ENCODE measurements around the gene PDCL2.
"Not testable (repeated sequence)": the region's sequence is repeated elsewhere in the genome, so short reads cannot be mapped to it uniquely, and the experiment has no call there.

PDCL2 gene

GRCh38 chr4:55582773-55583172 is 9.3 kb downstream of the PDCL2 start:
- DNase-seq, result not testable (repeated sequence)

DNA sequence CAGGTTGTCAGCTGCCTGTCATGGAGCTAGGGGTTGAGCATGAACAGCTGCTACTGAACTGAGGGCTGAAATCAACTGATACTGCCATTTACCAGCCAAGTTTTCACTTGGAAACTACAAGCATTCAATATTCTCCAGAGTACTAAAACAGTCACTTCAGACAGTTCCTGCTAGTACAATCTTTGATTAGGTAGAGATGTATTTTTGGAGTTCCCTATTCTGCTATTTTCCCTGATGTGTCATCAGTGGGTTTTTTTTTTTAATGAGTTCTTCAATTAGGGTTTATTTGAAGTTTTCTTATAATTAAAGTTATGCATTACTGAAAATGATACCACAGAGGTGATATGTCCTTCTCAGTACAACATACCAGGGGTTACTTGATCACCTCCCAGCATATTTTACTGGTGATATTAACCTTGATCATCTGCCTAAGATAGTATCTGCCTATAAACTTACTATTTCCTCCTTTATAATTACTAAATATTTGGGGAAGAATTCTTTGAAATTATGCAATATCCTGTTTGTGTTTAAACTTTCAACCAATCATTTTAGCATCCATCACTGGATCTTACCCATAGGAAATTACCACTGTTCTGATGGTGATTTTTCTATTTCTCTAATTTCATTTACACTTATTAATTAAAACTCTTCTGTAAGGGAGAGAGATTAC is 13.6 kb downstream of the PDCL2 start:
- no peak for DNase-seq

GRCh38 chr4:55575513-55575912 is 16.5 kb downstream of the PDCL2 start:
- no peak for DNase-seq

GRCh38 chr4:55574252-55574651 is 17.8 kb downstream of the PDCL2 start:
- DNase-seq, result no peak

- no peak for DNase-seq
Measured at GRCh38 chr4:55571806-55572205, 20.2 kb downstream of the PDCL2 start.

GRCh38 chr4:55568905-55569504 is 23.0 kb downstream of the PDCL2 start:
- DNase-seq, result no peak

DNA sequence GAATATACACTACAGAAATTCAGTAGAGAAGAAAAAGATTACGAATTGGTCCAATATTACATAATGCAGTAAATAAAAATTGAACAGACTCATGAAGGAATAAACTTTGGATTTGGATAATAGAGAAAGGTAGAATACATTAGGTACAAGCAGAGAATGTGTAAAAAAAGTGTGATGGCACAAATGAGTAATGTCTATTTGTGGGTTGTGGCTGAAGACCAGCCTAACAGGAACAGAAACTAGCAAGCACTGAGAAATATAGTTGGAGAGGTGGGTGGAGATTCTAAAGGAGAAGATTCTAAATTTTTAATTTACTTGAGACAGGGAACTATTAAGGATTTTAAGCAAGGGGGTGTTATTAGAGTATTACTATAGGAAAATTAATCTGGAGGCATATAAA is 30.2 kb downstream of the PDCL2 start:
- DNase-seq, result no peak

DNA sequence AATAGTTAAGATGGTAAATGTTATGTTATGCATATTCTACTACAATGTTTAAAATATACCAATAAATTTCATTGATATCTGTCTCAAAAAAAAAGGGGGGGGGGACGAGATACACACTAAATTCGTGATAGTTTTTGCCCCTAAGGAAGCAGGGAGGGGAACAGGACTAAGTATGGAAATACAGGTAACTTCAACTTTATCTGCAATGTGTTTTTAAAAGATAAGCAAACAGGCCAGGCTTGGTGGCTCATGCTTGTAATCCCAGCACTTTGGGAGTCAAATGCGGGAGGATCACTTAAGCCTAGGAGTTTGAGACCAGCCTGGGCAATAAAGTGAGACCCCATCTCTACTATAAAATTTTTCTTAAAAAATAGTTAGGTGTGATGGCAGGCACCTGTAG is 31.9 kb downstream of the PDCL2 start:
- no peak for DNase-seq

DNA sequence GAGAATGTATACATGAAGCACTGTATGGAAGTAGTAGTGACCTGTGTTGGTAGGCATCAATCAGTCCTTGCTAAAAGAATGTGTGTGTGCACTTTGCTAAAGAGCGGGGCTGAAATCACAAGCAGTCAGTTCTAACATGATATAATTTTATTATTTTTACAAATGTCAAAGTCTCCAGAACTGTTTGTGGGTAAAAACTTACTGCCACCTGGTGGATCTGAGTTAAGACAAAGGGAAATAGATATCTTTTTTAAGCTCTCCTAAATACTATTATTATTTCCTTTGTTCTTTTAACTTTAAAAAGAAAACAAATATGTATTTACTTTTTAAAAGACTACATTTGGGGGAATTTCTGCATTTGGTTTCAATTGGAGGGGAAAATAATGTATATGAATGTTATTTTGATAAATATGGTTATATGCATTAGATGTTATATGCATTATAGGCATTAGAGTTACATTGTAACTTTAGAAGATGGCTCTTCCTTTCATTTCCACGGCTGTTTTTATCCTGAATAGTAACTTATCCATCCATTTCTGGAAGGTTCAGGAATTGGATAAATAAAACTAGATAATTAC is 37.5 kb downstream of the PDCL2 start:
- DNase-seq, result no peak

GRCh38 chr4:55553441-55554201 is 38.4 kb downstream of the PDCL2 start:
- DNase-seq, result no peak

DNA sequence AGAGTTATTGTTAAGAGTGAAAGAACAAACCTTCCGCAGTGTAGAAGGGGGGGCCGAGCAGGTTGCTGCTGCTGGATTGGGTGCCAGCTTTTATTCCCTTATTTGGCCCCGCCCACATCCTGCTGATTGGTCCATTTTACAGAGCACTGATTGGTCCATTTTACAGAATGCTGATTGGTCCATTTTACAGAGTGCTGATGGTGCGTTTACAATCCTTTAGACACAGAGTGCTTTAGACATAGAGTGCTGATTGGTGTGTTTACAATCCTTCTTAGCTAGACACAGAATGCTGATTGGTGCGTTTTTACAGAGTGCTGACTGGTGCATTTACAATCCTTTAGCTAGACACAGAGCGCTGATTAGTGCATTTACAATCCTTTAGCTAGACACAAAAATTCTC is 40.1 kb downstream of the PDCL2 start:
- DNase-seq, result not testable (repeated sequence)

DNA sequence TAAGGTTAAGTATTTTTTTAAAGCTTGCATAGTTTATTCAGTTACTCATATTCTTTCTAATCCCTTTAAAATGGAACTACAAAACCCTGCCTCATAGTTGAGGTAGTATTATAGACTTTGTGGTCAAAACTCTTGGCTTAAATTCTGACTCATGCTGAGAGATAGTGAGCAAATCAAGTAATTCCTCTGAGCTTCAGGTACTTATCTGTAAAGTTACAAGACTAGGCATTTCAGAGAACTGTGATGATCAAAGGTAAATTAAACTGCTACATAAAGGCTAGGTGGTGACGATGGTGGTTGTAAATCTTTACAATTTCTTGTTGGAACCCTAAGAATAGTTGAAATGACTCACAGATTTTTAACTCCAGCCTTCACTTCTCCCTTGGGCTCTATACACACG is 42.2 kb downstream of the PDCL2 start:
- DNase-seq, result no peak

- DNase-seq, result peak in 1 of 2 experiments; percentile 9
Measured at GRCh38 chr4:55547918-55548317, 44.1 kb downstream of the PDCL2 start.

GRCh38 chr4:55547466-55547770 is 44.6 kb downstream of the PDCL2 start:
- DNase-seq, result no peak

- DNase-seq, result peak; percentile 89 to 95
Measured at GRCh38 chr4:55546756-55547465, 45.1 kb downstream of the PDCL2 start, which contains the start of gene CLOCK. CLOCK (minus strand) TSS chr4:55546909; CDS start chr4:55482785, 64,124 bp downstream.

- DNase-seq, result no peak
Measured at GRCh38 chr4:55546506-55546755, 45.6 kb downstream of the PDCL2 start.

- DNase-seq, result peak; percentile 59 to 92
Measured at GRCh38 chr4:55545641-55546505, 46.2 kb downstream of the PDCL2 start.

DNA sequence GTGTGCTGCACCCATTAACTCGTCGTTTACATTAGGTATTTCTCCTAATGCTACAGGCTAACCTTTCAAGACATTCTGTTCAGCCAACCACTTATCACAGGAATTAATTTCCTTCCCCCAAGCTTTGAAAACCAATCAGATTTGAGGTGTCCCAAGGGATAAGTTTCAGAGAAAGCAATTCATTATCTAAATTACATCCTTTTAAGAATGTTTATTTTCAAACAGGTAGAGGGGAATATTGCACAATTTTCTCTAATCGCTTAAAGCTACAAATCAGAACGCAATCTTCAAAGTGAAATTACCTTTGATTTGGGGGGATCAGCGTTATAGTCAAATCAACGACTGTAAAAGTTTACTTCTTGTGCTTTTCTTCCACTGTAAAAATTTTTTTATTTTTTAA is 46.9 kb downstream of the PDCL2 start:
- DNase-seq, result peak in 1 of 2 experiments; percentile 33

GRCh38 chr4:55543858-55544257 is 48.2 kb downstream of the PDCL2 start:
- no peak for DNase-seq

DNA sequence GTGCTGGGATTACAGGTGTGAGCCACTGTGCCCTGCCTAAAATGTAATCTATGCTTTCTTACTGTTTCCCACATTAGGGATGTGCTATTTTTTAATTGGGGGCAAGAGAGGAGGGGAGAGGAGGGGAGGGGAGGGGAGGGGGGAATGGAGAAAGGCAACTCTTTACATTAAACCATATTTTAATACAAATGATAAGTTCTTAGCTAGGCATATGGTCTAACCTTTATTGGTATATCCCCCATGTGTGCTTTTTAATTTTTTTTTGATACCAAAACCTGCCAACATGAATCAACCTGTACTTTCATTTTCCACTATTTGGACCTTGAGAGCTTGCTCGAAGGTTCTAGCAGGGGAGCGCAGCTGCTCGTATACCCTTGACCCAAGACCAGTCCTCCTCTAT is 51.8 kb downstream of the PDCL2 start:
- DNase-seq, result no peak

GRCh38 chr4:55539658-55540057 is 52.4 kb downstream of the PDCL2 start:
- DNase-seq, result no peak

DNA sequence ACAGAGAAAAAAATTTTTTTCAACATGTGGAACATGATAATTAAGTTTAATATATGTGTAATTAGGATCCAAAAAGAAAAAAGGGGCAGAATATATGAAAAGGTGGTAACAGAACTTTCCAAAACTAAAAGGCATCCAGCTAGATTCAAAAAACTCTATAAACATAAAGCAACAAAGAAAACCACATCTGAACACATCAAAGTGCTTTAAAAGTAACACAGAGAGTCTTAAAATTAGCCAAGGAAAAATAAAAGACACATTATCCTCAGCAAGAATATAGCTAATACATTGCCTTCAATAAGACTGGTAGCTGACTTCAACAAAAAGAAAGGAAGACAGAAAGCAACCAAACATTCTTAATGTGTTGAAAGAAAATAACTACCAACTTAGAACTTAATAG is 53.5 kb downstream of the PDCL2 start:
- no peak for DNase-seq

DNA sequence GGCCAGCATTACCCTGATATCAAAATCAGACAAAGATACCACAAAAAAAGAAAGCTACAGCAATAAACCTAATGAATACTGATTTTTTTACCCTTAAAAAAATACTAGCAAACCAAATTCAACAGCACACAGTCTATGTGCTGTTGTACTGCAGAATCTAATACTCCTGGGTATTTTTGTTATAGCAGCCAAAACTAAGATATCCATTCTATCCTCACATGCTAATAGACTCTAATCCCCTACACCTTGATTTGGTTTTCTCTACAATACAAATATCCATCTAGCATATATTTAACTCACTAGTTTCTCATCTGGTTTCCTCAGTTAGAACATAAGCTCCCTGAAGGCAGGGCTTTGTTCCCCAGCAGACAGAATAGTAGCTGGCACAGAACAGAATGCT is 57.7 kb downstream of the PDCL2 start:
- no peak for DNase-seq
